ENCODE results near the gene GFM1. TPM values are rescaled to one million over a fixed set of nuclear protein-coding genes. Genes with fewer than 3 reads are reported as not detected.

GFM1 gene
- total and polyA plus RNA-seq, 2 donors (not counting 1 experiment from before 2014, with no cell fraction given): 9.8 to 46.0 TPM

GRCh38 chr3:158725348-158726011 is 81.2 kb downstream of the GFM1 start:
- intact Hi-C loops (cut with micrococcal nuclease): loop anchor here (5.0 kb wide), 1 partner anchor 537 kb away; no protein-coding TSS in a partner anchor
- no peak for ATAC-seq (ENCODE audit: low read depth)
- Histone ChIP-seq H3K4me2 (replicated peaks; ENCODE audit: low read depth, low read length, poor library complexity, severe bottlenecking) (no peak overlapping the region), H3K27me3 (replicated peaks in 1 of 4; ENCODE audit: control extremely low read depth in 1 of 4, control insufficient read depth in 3 of 4, insufficient read depth in 4 of 4, low read length in 3 of 4) (no peaks in the 10 kb centered on the region), H3K36me3 (replicated peaks in 1 of 2; ENCODE audit: control extremely low read depth in 1 of 2, control insufficient read depth in 1 of 2, extremely low read depth in 1 of 2, insufficient read depth in 2 of 2, low read length in 1 of 2) (no peaks in the 10 kb centered on the region), H3K4me3 (ENCODE audit: control extremely low read depth in 1 of 5, extremely low read depth in 1 of 5, insufficient read depth in 1 of 5, low read depth in 2 of 5, low read length in 4 of 5) (no peak overlapping the region), H4K20me1 (ENCODE audit: control insufficient read depth, insufficient read depth, low read length, poor library complexity, severe bottlenecking) (no peaks in the 10 kb centered on the region), H3K27ac (ENCODE audit: low read length in 2 of 2) (no peak overlapping the region), H3K9ac (ENCODE audit: low read length) (no peak overlapping the region), H3K79me2 (ENCODE audit: control insufficient read depth, insufficient read depth, low read length) (no peaks in the 10 kb centered on the region), H2AFZ (ENCODE audit: insufficient read depth, low read depth, low read length, poor library complexity, severe bottlenecking) (no peak overlapping the region), H3K4me1 (ENCODE audit: control insufficient read depth in 2 of 2, insufficient read depth in 2 of 2, low read length in 2 of 2) (peaks cover 12 to 17% of the 10 kb centered on the region in 2 donors), H3K9me3 (ENCODE audit: control extremely low read depth in 1 of 3, control insufficient read depth in 2 of 3, insufficient read depth in 1 of 3, low read length in 2 of 3) (no peaks in the 10 kb centered on the region)
- TF ChIP-seq CTCF (IDR thresholded peaks at IDR 0.05) (no peak), EZH2 (IDR thresholded peaks at IDR 0.05; ENCODE audit: borderline replicate concordance, insufficient read depth, low read depth, low read length, poor library complexity, severe bottlenecking) (no peak)
- Mint-ChIP-seq H3K4me1 (peaks cover 21% of the 10 kb centered on the region), H3K9me3 (ENCODE audit: insufficient read depth) (no peaks in the 10 kb centered on the region), H3K27me3 (no peaks in the 10 kb centered on the region), H3K27ac (no peak overlapping the region), H3K4me3 (no peak overlapping the region)
- no peak for DNase-seq
- 100% methylated on average over 3 of the region's 9 CpGs for WGBS (ENCODE audit: insufficient coverage)
- ChIA-PET CTCF (interaction anchor here (1.4 to 4.7 kb wide), 3 partner anchors 16 to 68 kb away, joined by 5 to 122 read pairs (median 24); no protein-coding TSS in a partner anchor), POLR2A (no interaction called here)

All from B cell (primary cell).